Measurements from ENCODE around the gene UTS2B.

UTS2B gene

GRCh38 chr3:191261304-191261638, 69.1 kb downstream of the UTS2B start:
- no peak for TF ChIP-seq CTCF (conservative IDR thresholded peaks at IDR 0.05; ENCODE audit: low read depth, low read length)
- no peak overlapping the region for H3K4me3 ChIP-seq (ENCODE audit: low read length)
- no peak for DNase-seq (ENCODE audit: low read depth)

- H3K4me3 ChIP-seq (ENCODE audit: low read length), result no peak overlapping the region
- TF ChIP-seq CTCF (conservative IDR thresholded peaks at IDR 0.05; ENCODE audit: low read depth, low read length), result no peak
- no peak for DNase-seq (ENCODE audit: low read depth)
Measured at GRCh38 chr3:191260431-191261303, 69.7 kb downstream of the UTS2B start.

- TF ChIP-seq CTCF (conservative IDR thresholded peaks at IDR 0.05; ENCODE audit: low read depth, low read length), result no peak
- DNase-seq (ENCODE audit: low read depth), result no peak
- H3K4me3 ChIP-seq (ENCODE audit: low read length), result no peak overlapping the region
Measured at GRCh38 chr3:191259486-191259885, 70.8 kb downstream of the UTS2B start.

- no peak for DNase-seq (ENCODE audit: low read depth)
- no peak for TF ChIP-seq CTCF (conservative IDR thresholded peaks at IDR 0.05; ENCODE audit: low read depth, low read length)
- no peak overlapping the region for H3K4me3 ChIP-seq (ENCODE audit: low read length)
Measured at GRCh38 chr3:191257286-191257685, 73.0 kb downstream of the UTS2B start.

GRCh38 chr3:191256405-191256804, 73.9 kb downstream of the UTS2B start:
- no peak for DNase-seq (ENCODE audit: low read depth)
- H3K4me3 ChIP-seq (ENCODE audit: low read length), result no peak overlapping the region
- TF ChIP-seq CTCF (conservative IDR thresholded peaks at IDR 0.05; ENCODE audit: low read depth, low read length), result no peak

GRCh38 chr3:191255156-191255555, 75.2 kb downstream of the UTS2B start:
- DNase-seq (ENCODE audit: low read depth), result no peak
- H3K4me3 ChIP-seq (ENCODE audit: low read length), result no peak overlapping the region
- no peak for TF ChIP-seq CTCF (conservative IDR thresholded peaks at IDR 0.05; ENCODE audit: low read depth, low read length)

Data from retinal pigment epithelial cell (primary cell).